T-helper 2 cell treated with Interferon-gamma antibody and Interleukin-4, amounts not matched to agents 5 μg/mL and 100 μg/mL, for 36 hours (primary cell): ENCODE results near the gene TMEM119.
A peak's percentile ranks its signal among the peaks of the same experiment; 100 is the strongest.

ENCODE experiments used
- DNase-seq: peaks from one replicate; pipeline ENCODE4 v3.0.0; 2021; ENCODE audit warnings: low spot score
- H3K27ac Mint-ChIP-seq: one replicate; pipeline ENCODE4 v1.8.0; 2021; ENCODE audit warnings: mild to moderate bottlenecking, mixed read lengths
- H3K27me3 Mint-ChIP-seq: one replicate; pipeline ENCODE4 v1.8.0; 2021; ENCODE audit warnings: low read depth, mixed read lengths
- H3K36me3 Mint-ChIP-seq: one replicate; pipeline ENCODE4 v1.8.0; 2021; ENCODE audit warnings: low read depth, mixed read lengths
- H3K4me1 Mint-ChIP-seq: one replicate; pipeline ENCODE4 v1.8.0; 2021; ENCODE audit warnings: low read depth, mixed read lengths
- H3K4me3 Mint-ChIP-seq: one replicate; pipeline ENCODE4 v1.8.0; 2022; ENCODE audit warnings: mild to moderate bottlenecking, moderate library complexity, mixed read lengths
- H3K9me3 Mint-ChIP-seq: one replicate; pipeline ENCODE4 v1.8.0; 2021; ENCODE audit warnings: mixed read lengths

The TMEM119 gene

DNA sequence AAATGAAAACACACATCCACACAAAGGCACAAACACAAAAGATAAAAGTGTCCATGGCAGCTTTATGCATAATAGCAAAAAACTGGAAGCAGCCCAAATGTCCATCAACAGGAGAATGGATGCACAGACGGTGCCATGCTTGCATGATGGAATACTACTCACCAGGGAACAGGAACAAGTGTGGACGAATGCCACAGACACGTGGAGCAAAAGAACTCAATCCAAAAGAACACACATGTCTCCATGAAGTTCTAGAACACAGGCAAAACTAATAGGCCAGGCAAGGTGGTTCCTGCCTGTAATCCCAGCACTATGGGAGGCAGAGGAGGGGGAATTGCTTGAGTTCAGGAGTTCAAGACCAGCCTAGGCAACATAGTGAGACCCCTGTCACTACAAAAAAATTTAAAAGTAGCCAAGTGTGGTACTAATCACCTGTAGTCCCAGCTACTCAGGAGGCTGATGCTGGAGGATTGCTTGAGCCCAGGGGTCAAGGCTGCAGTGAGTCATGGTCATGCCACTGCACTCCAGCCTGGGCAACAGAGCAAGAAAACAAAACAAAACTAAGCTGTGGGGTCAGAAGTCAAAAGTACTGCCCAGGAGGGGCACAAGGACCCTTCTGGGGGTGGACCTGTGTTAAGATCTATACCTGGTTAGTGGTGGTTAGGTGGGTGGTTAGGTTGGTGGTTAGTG, 7.3 kb upstream of the TMEM119 start:
- Mint-ChIP-seq H3K27ac (peak overlapping the region; percentile 70), H3K9me3 (peaks cover 8% of the 10 kb centered on the region), H3K4me1 (no peaks in the 10 kb centered on the region), H3K4me3 (no peak overlapping the region), H3K27me3 (peaks cover 6% of the 10 kb centered on the region), H3K36me3 (peaks cover 2% of the 10 kb centered on the region)
- DNase-seq: no peak

DNA sequence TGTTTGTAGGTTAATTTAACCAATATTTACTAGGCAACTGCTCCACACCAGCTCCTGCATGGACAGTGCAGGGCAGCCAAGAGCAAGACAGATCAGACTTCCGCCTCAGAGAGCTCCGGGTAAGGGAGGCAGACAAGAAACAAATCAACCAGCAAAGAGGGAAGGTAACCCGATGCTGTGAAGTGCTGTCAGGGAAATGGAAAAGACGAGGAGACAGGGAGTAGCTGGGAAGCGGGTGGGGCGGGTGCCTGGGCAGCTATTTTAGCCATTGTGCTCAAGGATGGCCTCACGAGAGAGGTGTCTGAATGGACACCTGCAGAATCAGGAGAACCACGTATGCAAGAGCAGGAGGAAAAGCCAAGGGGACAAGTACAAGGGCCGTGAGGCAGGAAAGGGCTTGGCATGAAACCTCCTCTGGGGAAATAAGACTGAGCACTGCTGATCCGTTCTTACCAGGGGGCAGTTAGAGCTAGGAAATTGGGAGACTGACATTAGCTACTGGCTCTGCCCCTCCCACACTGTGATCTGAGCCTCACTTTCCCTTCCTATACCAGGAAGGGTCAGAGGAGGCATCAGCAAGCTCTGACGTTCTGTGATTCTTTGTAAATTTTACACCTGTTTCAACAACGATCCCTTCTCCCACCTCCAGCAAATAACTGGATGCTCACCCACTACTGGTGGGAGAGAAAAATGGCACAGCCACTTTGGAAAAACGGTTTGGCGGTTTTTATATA, 6.5 kb upstream of the TMEM119 start:
- H3K27me3 Mint-ChIP-seq: peaks cover 6% of the 10 kb centered on the region
- H3K4me1 Mint-ChIP-seq: no peaks in the 10 kb centered on the region
- H3K4me3 Mint-ChIP-seq: no peak overlapping the region
- no peak overlapping the region for H3K27ac Mint-ChIP-seq
- no peak for DNase-seq
- peaks cover 2% of the 10 kb centered on the region for H3K36me3 Mint-ChIP-seq
- peaks cover 8% of the 10 kb centered on the region for H3K9me3 Mint-ChIP-seq

DNA sequence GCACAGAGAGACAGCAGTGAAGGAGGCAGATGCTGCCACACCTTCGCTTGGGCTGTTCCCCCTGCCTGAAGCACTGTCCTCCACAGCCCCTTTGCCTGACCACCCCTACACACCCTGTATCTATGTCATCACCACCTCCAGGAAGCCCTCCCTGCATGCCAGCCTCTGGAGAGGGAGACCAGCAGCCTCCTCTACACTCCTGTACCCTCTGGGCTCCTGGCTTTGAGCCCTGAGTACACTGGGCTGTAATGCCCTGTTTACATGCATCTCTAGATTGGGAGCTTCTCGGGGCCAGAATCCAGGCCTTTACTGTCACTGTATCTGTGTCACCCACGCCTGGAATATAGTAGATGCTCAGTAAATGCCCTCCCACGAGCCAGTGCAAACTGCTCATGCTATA, 5.9 kb upstream of the TMEM119 start:
- Mint-ChIP-seq H3K36me3 (peaks cover 2% of the 10 kb centered on the region), H3K4me1 (no peaks in the 10 kb centered on the region), H3K4me3 (no peak overlapping the region), H3K27me3 (peaks cover 6% of the 10 kb centered on the region), H3K27ac (no peak overlapping the region), H3K9me3 (peaks cover 8% of the 10 kb centered on the region)
- no peak for DNase-seq

DNA sequence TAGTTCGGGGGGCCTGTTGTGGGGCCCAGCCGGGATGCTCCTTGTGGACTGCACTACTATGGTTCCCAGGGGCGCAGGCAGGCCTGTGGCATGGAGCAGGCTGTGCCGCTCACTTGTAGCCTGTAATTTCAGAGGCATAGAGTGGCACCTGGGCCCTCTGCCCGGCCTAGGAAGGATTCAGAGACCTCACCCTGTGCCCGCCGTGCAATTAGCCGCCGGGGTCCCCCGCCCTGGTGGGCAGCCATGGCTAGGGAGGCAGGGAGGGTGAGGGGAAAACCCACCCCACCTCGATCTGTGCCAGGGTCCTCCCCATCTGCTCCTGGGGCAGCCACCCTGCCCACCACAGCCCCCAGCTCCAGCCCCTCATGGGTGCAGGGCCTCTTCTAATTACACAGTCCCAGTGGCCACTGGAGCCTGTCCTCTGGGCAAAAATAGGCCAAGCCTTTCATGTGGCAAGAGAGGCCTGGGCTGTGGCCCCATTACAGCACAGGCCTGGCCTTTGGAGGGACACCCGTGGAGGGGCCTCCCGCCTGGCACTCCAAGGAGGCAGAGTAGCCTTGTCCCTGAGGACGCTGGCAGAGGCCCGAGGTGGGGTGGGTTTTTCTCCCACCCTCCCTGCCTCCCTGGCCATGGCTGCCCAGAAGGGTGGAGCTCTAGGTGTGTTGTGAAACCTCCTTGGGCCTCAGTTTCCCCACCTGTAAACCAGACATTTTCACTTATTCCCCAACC, 5.3 kb upstream of the TMEM119 start:
- Mint-ChIP-seq H3K9me3 (peaks cover 8% of the 10 kb centered on the region), H3K36me3 (peaks cover 2% of the 10 kb centered on the region), H3K27me3 (peaks cover 6% of the 10 kb centered on the region), H3K4me1 (no peaks in the 10 kb centered on the region), H3K27ac (no peak overlapping the region), H3K4me3 (no peak overlapping the region)
- no peak for DNase-seq

DNA sequence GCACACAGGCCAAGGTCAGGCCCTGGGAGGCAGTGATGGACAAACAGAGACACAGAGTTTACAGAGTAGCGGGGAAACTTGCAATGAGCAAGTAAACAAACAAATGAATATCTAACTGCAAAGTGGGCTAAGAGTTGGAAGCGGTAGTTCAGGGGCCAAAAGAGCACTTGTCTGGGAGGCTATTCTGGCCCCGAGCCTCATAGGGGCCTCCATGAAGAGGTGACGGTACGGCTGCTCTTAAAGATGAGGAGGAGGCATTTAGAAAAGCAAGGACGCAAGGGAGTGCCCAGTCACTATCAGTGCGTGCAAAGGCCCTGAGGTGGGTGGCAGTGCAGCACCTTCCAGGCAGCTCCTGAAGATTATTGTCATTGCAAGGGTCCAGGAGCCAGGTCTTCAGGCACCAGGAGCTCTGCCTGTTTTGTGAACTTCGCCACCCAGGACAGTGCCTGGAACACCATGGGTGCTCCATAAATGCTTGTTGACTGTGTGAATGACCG, 4.4 kb upstream of the TMEM119 start:
- Mint-ChIP-seq H3K36me3 (peaks cover 2% of the 10 kb centered on the region), H3K4me1 (no peaks in the 10 kb centered on the region), H3K27ac (no peak overlapping the region), H3K27me3 (peaks cover 2% of the 10 kb centered on the region), H3K4me3 (no peak overlapping the region), H3K9me3 (peaks cover 8% of the 10 kb centered on the region)
- DNase-seq: no peak

DNA sequence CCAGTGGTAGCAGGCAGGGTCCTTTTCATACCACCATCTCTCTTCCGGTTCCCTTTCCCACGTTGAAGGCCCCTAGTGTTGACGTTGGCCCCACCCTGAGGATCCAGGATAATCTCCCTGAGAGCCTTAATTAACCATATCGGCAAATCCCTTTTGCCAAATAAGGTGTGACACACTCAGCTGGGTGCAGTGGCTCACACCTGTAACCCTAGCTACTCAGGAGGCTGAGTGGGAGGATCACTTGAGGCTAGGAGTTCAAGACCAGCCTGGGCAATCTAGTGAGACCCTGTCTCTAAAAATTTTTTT, 2.8 kb upstream of the TMEM119 start:
- Mint-ChIP-seq H3K9me3 (peaks cover 5% of the 10 kb centered on the region), H3K27ac (no peak overlapping the region), H3K36me3 (peaks cover 2% of the 10 kb centered on the region), H3K4me1 (no peaks in the 10 kb centered on the region), H3K4me3 (no peak overlapping the region), H3K27me3 (peaks cover 2% of the 10 kb centered on the region)
- DNase-seq: no peak

DNA sequence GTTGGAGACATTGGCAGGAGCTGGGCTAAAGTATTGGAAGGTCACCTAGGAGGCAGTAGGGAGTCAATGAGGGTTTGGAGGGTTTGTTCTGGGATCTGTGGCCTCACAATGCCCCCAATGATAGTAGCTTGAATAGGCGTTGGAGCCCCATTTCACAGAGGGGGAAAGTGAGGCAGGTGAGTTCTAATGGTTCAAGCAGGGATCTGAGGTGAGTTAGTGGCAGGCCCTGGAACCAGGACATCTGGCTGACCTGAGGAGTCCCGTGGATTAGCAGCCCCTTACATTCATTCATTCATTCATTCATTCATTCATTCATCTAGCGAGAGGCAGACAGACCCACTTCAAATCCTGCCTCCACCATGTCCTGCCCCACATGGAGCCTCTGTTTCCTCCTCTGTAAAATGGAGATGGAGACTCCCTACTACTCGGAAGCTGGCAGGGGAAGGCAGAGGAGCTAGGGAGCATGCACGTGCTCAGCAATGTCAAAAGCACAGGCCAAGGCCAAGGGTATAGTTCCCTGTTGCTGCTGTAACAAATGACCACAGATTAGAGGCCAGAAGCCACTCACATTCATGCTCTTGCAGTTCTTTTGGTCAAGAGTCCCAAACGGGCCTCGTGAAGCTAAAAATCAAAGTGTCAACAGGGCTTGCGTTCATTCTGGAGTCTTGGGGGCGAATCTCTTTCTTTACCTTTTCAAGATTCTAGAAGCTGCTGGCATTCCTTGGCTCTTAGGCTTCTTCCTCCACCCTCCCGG, 2.2 kb upstream of the TMEM119 start:
- Mint-ChIP-seq H3K4me1 (no peaks in the 10 kb centered on the region), H3K27ac (no peak overlapping the region), H3K36me3 (no peaks in the 10 kb centered on the region), H3K9me3 (no peaks in the 10 kb centered on the region), H3K4me3 (no peak overlapping the region), H3K27me3 (peaks cover 2% of the 10 kb centered on the region)
- DNase-seq: no peak

DNA sequence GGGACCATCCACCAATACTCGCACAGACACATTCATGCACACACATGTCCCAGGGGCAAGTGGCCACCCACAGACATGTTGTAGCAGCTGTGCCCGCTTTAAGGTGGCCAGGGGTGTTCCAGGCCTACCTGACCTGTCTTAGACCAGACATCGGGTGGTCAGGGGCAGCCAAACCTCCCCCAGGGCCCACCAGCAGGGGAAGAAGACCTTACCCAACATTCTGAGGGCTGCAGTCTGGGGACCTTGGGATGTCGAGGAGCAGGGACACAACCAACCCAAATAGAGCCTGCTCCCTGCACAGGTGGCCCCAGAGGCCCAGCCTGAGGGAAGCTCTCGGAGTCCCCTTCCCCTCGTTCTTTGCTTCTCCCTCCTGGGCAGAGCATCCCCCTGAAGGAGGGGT, 1.7 kb upstream of the TMEM119 start:
- Mint-ChIP-seq H3K27me3 (no peaks in the 10 kb centered on the region), H3K9me3 (no peaks in the 10 kb centered on the region), H3K4me3 (no peak overlapping the region), H3K4me1 (no peaks in the 10 kb centered on the region), H3K27ac (no peak overlapping the region), H3K36me3 (no peaks in the 10 kb centered on the region)
- no peak for DNase-seq

DNA sequence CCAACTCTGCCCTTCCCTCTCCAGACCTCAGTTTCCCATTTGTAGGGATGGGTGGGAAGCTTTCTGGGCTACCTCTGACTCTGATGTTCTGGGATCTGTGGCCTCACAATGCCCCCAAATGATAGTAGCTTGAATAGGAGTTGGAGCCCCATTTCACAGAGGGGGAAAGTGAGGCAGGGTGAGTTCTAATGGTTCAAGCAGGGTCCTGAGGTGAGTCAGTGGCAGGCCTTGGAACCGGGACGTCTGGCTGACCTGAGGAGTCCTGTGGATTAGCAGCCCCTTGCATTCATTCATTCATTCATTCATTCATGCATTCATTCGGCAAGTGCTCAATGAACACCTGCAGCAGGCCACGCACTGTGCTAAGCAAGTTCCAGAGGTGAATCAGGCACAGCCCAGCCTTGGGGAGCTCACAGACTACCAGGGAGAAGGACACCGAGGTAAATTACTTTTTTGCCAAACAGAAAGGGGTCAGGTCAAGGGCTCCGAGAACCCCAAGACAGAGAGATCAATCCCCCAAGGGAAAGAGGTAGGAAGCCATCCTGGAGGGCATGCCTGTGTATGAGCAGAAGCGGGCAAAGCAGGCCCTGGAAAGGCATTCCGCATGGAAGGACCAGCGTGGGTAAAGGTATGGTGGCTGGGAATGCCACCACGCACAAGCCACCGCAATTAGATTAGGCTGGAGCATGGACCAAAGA, 818 bp upstream of the TMEM119 start:
- H3K4me3 Mint-ChIP-seq: no peak overlapping the region
- H3K27me3 Mint-ChIP-seq: no peaks in the 10 kb centered on the region
- H3K27ac Mint-ChIP-seq: no peak overlapping the region
- H3K36me3 Mint-ChIP-seq: no peaks in the 10 kb centered on the region
- DNase-seq: no peak
- H3K9me3 Mint-ChIP-seq: no peaks in the 10 kb centered on the region
- no peaks in the 10 kb centered on the region for H3K4me1 Mint-ChIP-seq

DNA sequence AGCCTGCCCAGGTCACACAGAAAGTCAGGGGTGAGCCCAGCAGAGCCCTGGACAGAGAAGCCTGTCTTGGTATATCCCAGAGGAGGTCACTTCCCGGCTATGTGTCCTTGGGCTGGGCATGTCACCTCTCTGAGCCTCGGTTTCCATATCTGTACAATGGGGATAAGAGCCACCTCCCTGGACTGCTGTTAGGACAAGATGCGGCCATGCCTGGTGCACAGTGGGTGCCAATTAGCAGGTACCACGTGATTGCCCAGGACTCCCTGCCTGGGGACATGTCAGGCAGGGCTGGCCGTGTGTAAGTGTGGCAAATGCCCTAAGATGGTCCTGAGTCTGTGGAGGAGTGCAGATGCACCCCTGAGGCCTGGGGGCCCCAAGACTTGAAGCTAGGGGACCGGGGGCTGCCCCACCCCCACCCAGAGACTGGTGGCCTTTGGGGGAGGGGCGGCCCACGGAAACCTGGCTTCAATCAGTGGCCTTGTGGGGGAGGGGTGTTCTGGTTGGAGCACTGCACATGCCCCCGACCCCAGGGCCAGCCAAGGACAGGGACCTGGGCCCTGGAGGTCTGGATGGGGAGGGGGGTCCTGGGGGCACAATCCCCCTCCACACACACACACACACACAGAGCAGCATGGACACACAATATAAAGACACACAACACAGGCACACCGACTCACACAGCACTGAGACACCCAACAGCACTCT, 878 bp downstream of the TMEM119 start:
- Mint-ChIP-seq H3K27ac (no peak overlapping the region), H3K36me3 (no peaks in the 10 kb centered on the region), H3K4me3 (no peak overlapping the region), H3K4me1 (no peaks in the 10 kb centered on the region), H3K9me3 (no peaks in the 10 kb centered on the region), H3K27me3 (no peaks in the 10 kb centered on the region)
- no peak for DNase-seq

DNA sequence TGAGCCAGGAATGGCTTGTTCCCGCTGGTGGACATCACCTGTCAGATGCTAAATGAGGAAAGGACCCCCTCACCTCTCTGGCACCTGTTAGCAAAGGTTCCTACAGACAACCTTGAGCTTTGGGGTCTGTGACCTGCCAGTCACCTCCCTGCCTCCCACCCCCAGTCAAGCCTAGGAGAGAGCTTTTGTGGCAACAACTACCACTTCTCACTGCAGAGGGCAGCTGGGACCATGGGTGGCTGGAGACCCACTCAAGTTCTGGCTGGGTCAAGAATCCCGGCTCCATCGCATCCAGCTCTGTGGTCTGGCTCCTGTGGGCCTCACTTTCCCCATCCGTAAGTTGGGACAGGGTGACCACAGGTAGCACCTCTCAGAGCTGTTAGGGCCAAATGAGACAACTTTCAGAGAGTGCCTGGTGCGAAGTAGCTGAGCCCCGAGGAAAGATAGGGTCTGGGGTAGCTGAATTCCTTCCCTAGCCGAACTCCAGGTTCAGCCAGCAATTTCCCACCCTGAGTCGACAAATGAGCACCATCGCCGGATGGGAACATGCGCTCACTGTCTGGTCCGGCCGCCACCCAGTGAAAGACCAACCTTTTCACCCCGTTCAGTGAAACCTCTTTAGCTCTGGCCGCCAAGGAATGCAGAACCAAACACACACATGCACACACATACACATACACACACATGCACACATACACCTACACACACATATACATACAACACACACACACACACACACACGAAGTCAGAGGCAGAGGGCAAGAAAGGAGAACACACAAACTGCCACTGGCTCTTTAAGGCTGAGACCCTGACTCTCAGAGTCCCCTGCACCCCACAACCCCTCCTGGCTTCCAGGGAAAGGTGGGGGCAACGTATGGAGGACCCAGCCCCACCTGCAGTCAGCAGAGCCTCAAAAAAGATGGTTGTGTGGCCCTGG, 1.9 kb downstream of the TMEM119 start:
- H3K4me1 Mint-ChIP-seq: no peaks in the 10 kb centered on the region
- H3K27me3 Mint-ChIP-seq: no peaks in the 10 kb centered on the region
- H3K4me3 Mint-ChIP-seq: no peak overlapping the region
- H3K36me3 Mint-ChIP-seq: no peaks in the 10 kb centered on the region
- DNase-seq: no peak
- H3K9me3 Mint-ChIP-seq: no peaks in the 10 kb centered on the region
- H3K27ac Mint-ChIP-seq: no peak overlapping the region

DNA sequence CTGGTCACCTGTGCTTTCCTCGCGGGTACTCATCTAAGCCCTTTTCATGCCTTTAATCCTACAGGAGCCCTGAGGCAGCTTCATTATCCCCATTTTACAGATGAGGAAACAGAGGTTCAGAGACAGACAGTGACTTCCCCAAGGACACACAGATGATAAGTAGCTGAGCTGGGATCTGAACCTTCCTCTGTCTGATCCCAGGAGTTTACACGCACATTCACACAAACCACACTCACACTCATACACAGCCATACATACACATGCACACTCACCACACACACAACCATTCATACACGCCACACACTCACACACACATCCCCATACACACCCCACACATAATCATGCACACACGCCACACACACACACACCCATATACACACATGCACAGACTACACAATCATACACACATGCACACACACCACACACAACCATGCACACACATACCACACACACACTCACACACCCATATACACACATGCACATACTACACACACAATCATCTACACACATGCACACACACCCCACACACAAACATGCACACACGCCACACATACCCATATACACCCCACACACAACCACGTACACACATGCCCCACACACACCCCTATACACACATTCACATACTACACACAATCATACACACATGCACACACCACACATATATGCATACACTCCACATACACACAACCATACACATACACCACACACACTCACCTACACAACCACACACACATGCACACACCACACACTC, 2.7 kb downstream of the TMEM119 start:
- Mint-ChIP-seq H3K4me1 (no peaks in the 10 kb centered on the region), H3K36me3 (no peaks in the 10 kb centered on the region), H3K9me3 (no peaks in the 10 kb centered on the region), H3K27ac (no peak overlapping the region), H3K27me3 (no peaks in the 10 kb centered on the region), H3K4me3 (no peak overlapping the region)
- DNase-seq: no peak
